ENCODE results near the gene STK17B. TPM values are rescaled to one million over a fixed set of nuclear protein-coding genes. Genes with fewer than 3 reads are reported as not detected.

The STK17B gene
- total RNA-seq, 1 donor = 114 TPM

DNA sequence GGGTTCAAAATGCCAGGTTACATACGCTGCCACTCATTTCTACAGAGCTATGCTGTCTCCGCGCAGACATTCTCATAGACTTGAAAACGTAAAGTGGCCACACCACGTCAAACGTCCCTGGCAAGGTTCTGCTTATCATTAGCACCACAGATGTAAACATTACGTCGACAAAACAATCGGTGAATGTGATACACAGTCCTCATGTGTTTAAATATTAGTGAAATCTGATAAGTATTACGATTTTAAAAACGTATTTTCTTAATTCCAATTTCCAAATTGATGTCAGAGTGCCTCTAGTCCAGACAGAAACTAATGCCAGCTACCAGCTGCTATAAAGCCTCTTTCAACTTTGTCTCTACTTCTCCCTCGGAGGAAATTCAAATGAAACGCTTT, 1.2 kb downstream of the STK17B start:
- peak overlapping the region; percentile 89 for H3K4me3 ChIP-seq (ENCODE audit: low read depth, low read length)
- no peak for TF ChIP-seq CTCF (IDR thresholded peaks at IDR 0.05; ENCODE audit: insufficient read depth, low read length)
- DNase-seq (ENCODE audit: low read depth) = peak; percentile 58

DNA sequence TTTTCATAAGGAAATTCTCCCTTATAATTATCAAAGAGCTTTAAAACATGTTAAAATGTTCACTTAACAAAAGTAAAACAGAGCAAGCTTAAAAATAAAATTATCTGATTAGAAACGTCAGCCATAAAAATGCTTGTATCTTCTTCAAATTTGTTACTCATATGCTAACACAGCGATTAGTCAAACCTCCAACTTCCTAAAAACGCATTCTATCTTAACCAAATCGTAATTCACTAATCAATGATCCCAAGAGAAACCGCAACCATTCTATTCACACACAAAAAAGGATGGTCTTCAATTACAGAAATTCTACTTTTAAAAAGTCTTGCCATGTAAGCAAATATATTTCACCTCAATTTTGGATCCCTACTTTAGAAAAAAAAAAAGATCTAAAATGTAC, 1.9 kb downstream of the STK17B start:
- TF ChIP-seq CTCF (IDR thresholded peaks at IDR 0.05; ENCODE audit: insufficient read depth, low read length) = no peak
- H3K4me3 ChIP-seq (ENCODE audit: low read depth, low read length) = peak overlapping the region; percentile 89
- peak; percentile 32 for DNase-seq (ENCODE audit: low read depth)

DNA sequence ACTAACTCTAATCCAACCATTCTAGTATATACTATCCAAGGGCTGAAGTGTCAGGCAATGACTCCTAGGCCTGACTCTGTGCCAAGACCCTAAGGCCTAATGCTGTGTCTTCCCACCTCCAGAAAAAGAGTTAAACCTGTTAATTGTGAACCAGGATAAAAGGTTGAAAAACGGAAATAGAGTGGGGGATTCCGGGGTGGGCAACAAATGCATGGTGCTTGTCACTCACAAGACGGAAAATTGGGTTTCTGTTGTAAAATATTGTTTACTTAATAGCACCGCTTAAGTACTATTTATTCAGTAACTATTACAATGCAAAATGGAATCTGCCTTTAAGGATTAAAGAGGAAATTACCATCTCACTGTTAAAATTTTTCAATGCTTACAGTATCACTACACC, 3.2 kb downstream of the STK17B start:
- peak overlapping the region; percentile 53 for H3K4me3 ChIP-seq (ENCODE audit: low read depth, low read length)
- DNase-seq (ENCODE audit: low read depth) = peak; percentile 51
- TF ChIP-seq CTCF (IDR thresholded peaks at IDR 0.05; ENCODE audit: insufficient read depth, low read length) = no peak

- TF ChIP-seq CTCF (IDR thresholded peaks at IDR 0.05; ENCODE audit: insufficient read depth, low read length) = no peak
- H3K4me3 ChIP-seq (ENCODE audit: low read depth, low read length) = peak overlapping the region; percentile 46
- DNase-seq (ENCODE audit: low read depth) = no peak
These were observed 3.7 kb downstream of the STK17B start for GRCh38 chr2:196167666-196168065.

GRCh38 chr2:196166876-196167275, 4.5 kb downstream of the STK17B start:
- H3K4me3 ChIP-seq (ENCODE audit: low read depth, low read length) = peak overlapping the region; percentile 35
- DNase-seq (ENCODE audit: low read depth) = peak; percentile 67
- no peak for TF ChIP-seq CTCF (IDR thresholded peaks at IDR 0.05; ENCODE audit: insufficient read depth, low read length)

- TF ChIP-seq CTCF (IDR thresholded peaks at IDR 0.05; ENCODE audit: insufficient read depth, low read length) = no peak
- DNase-seq (ENCODE audit: low read depth) = no peak
- H3K4me3 ChIP-seq (ENCODE audit: low read depth, low read length) = no peak overlapping the region
These were observed 6.4 kb downstream of the STK17B start for GRCh38 chr2:196165016-196165415.

- TF ChIP-seq CTCF (IDR thresholded peaks at IDR 0.05; ENCODE audit: insufficient read depth, low read length) = peak; percentile 10
- H3K4me3 ChIP-seq (ENCODE audit: low read depth, low read length) = no peak overlapping the region
- no peak for DNase-seq (ENCODE audit: low read depth)
These were observed 8.1 kb downstream of the STK17B start for GRCh38 chr2:196163285-196163684.
